ENCODE data around the gene PPFIBP2. TPM values are rescaled to one million over a fixed set of nuclear protein-coding genes. Genes with fewer than 3 reads are reported as not detected.

The PPFIBP2 gene
- total and polyA plus RNA-seq, 10 of the 15 experiments (the other 5 are each of a cell fraction or from before 2014, with no cell fraction given): 17.3 to 56.3 (median 39.2) TPM

- ChIA-PET POLR2A (interaction anchor here (0.9 to 7.6 kb wide), 5 partner anchors 9 to 58 kb away, joined by 3 to 78 read pairs (median 4); no protein-coding TSS in a partner anchor), SMC1A (ENCODE audit: uncharacterized antibody, unreplicated experiment) (interaction anchor here (0.6 to 6.3 kb wide), 9 partner anchors 10 to 71 kb away, joined by 3 to 107 read pairs (median 5); partner anchors contain the start of gene PPFIBP2), RAD21 (ENCODE audit: unreplicated experiment) (interaction anchor here (0.8 to 2.7 kb wide), 7 partner anchors 9 to 178 kb away, joined by 4 to 34 read pairs (median 4); no protein-coding TSS in a partner anchor), CTCF (interaction anchor here (0.6 to 4.8 kb wide), 7 partner anchors 9 to 86 kb away, joined by 3 to 32 read pairs (median 4); partner anchors contain the start of gene PPFIBP2)
- no peak overlapping the region for H2AFZ ChIP-seq (ENCODE audit: control insufficient read depth, low read depth, low read length)
- ATAC-seq (peak; percentile 62), FAIRE-seq (no peak), DNase-seq (ENCODE audit: low read depth, low spot score) (no peak)
- H4K20me1 ChIP-seq (ENCODE audit: control insufficient read depth, insufficient read depth): no peaks in the 10 kb centered on the region
- peak overlapping the region; percentile 13; the same call in 1 of the 2 replicates for H3K9ac ChIP-seq (ENCODE audit: control insufficient read depth, insufficient read depth, low read length)
- peak overlapping the region; percentile 51 for H3K27ac ChIP-seq (ENCODE audit: control insufficient read depth, insufficient read depth)
- no peak overlapping the region for H3K4me3 ChIP-seq
- H3K27me3 ChIP-seq (replicated peaks in 1 of 2; ENCODE audit: control insufficient read depth in 2 of 2, insufficient read depth in 2 of 2, low read length in 1 of 2): no peaks in the 10 kb centered on the region
- no TSS peak for BruUV-seq (replicated peaks)
- H3K9me3 ChIP-seq (replicated peaks; ENCODE audit: control insufficient read depth, insufficient read depth, low read length): no peaks in the 10 kb centered on the region; the same call in 2 of the 3 replicates
- in situ Hi-C loops (cut with MboI) (no loop called here), intact Hi-C loops (cut with micrococcal nuclease; ENCODE audit: unreplicated experiment) (no loop called here)
- peaks cover 90% of the 10 kb centered on the region for H3K79me2 ChIP-seq (ENCODE audit: control insufficient read depth, insufficient read depth, low read length)
- H3K4me1 ChIP-seq (ENCODE audit: control insufficient read depth, insufficient read depth, low read length): peaks cover 92% of the 10 kb centered on the region
- peaks cover 0 to 3% of the 10 kb centered on the region in 2 experiments; a peak in 1 of 4 replicates for H3K36me3 ChIP-seq (ENCODE audit: control insufficient read depth in 2 of 2, insufficient read depth in 2 of 2, low read length in 1 of 2)
- H3K4me2 ChIP-seq (ENCODE audit: control insufficient read depth, insufficient read depth): peak overlapping the region; percentile 33
- TF ChIP-seq CEBPZ (IDR thresholded peaks at IDR 0.05; ENCODE audit: low read depth, low read length) (no peak), MYB (IDR thresholded peaks at IDR 0.05; ENCODE audit: borderline replicate concordance, low read depth, low read length) (no peak), MTA2 (IDR thresholded peaks at IDR 0.05; ENCODE audit: low read depth) (0 out of 2 replicates have a peak, but pooled peaks have one; percentile 18), BHLHE40 (IDR thresholded peaks at IDR 0.05; ENCODE audit: borderline replicate concordance in 1 of 2, low read depth in 2 of 2, low read length in 1 of 2) (0 out of 4 replicates have a peak, but pooled peaks of 1 of the 2 experiments have one; percentile 11), RELB (IDR thresholded peaks at IDR 0.05; ENCODE audit: low read depth) (peak; percentile 72), CHD1 (IDR thresholded peaks at IDR 0.05; ENCODE audit: low read depth, low read length) (no peak), RELA (IDR thresholded peaks at IDR 0.05; ENCODE audit: borderline replicate concordance, partially characterized antibody) (peak; percentile 67), PAX5 (IDR thresholded peaks at IDR 0.05; ENCODE audit: borderline replicate concordance, low read depth, low read length) (0 out of 2 replicates have a peak, but pooled peaks have one; percentile 45), NR2C1 (IDR thresholded peaks at IDR 0.05) (peak; percentile 75), IRF5 (IDR thresholded peaks at IDR 0.05; ENCODE audit: borderline replicate concordance) (no peak), SIN3A (IDR thresholded peaks at IDR 0.05; ENCODE audit: low read depth, low read length) (no peak), LARP7 (IDR thresholded peaks at IDR 0.05) (no peak), TCF12 (IDR thresholded peaks at IDR 0.05; ENCODE audit: low read depth, low read length) (no peak)
- TF ChIP-seq, protein P1, sequence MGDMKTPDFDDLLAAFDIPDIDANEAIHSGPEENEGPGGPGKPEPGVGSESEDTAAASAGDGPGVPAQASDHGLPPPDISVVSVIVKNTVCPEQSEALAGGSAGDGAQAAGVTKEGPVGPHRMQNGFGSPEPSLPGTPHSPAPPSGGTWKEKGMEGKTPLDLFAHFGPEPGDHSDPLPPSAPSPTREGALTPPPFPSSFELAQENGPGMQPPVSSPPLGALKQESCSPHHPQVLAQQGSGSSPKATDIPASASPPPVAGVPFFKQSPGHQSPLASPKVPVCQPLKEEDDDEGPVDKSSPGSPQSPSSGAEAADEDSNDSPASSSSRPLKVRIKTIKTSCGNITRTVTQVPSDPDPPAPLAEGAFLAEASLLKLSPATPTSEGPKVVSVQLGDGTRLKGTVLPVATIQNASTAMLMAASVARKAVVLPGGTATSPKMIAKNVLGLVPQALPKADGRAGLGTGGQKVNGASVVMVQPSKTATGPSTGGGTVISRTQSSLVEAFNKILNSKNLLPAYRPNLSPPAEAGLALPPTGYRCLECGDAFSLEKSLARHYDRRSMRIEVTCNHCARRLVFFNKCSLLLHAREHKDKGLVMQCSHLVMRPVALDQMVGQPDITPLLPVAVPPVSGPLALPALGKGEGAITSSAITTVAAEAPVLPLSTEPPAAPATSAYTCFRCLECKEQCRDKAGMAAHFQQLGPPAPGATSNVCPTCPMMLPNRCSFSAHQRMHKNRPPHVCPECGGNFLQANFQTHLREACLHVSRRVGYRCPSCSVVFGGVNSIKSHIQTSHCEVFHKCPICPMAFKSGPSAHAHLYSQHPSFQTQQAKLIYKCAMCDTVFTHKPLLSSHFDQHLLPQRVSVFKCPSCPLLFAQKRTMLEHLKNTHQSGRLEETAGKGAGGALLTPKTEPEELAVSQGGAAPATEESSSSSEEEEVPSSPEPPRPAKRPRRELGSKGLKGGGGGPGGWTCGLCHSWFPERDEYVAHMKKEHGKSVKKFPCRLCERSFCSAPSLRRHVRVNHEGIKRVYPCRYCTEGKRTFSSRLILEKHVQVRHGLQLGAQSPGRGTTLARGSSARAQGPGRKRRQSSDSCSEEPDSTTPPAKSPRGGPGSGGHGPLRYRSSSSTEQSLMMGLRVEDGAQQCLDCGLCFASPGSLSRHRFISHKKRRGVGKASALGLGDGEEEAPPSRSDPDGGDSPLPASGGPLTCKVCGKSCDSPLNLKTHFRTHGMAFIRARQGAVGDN (IDR thresholded peaks at IDR 0.05): peak; percentile 85
Measured at GRCh38 chr11:7531011-7531410, 17.2 kb downstream of the PPFIBP2 start.

Measured in GM12878 (cell line).